ENCODE measurements around the gene PTPRU. TPM values are rescaled to one million over a fixed set of nuclear protein-coding genes. Genes with fewer than 3 reads are reported as not detected.

PTPRU gene
- total RNA-seq, 1 donor from 2014 or later = 0.24 TPM

DNA sequence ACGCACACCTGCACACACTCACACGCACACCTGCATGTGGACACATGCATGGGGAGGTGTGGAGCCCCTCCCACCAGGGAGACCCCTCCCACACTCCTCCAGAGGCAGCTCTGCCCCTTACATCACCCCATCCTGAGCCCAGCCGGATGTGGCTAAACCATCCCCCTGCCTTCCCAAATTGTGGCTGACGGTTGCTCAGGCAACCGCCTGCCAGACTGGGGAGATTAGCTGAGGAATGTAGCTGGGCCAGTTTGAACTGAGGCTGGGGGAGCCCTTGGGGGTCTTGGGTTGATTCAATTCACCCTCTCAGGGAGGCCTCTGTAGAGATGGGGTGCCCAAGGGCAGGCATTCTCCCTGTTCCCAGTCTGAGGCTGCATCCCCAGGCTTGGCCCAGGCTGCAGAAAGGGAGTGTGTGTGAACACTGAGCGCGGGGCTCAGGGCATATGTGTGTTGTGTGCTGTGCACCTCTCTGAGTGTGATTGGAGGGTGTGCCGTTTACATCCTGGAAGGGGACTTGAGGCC lies 12.9 kb downstream of the PTPRU start:
- no peaks in the 10 kb centered on the region for H3K4me1 Mint-ChIP-seq
- H3K36me3 Mint-ChIP-seq (ENCODE audit: low read depth) = no peaks in the 10 kb centered on the region
- no peaks in the 10 kb centered on the region for H3K9me3 Mint-ChIP-seq
- POLR2A ChIA-PET = no interaction called here
- CTCF ChIA-PET = no interaction called here
- no peak overlapping the region for H3K4me3 Mint-ChIP-seq
- no peak for ATAC-seq (ENCODE audit: low read depth)
- no peak for TF ChIP-seq CTCF (IDR thresholded peaks at IDR 0.05)
- no peak overlapping the region for H3K27ac Mint-ChIP-seq
- intact Hi-C loops (cut with micrococcal nuclease) = no loop called here
- DNase-seq = no peak
- H3K27me3 Mint-ChIP-seq = peaks cover 21% of the 10 kb centered on the region

- ChIA-PET POLR2A (no interaction called here), CTCF (no interaction called here)
- Mint-ChIP-seq H3K9me3 (no peaks in the 10 kb centered on the region), H3K4me3 (no peak overlapping the region), H3K36me3 (ENCODE audit: low read depth) (no peaks in the 10 kb centered on the region), H3K27me3 (peaks cover 21% of the 10 kb centered on the region), H3K27ac (no peak overlapping the region), H3K4me1 (no peaks in the 10 kb centered on the region)
- no peak for TF ChIP-seq CTCF (IDR thresholded peaks at IDR 0.05)
- intact Hi-C loops (cut with micrococcal nuclease) = no loop called here
- no peak for ATAC-seq (ENCODE audit: low read depth)
- DNase-seq = no peak
Measured at GRCh38 chr1:29249951-29250581, 13.7 kb downstream of the PTPRU start.

DNA sequence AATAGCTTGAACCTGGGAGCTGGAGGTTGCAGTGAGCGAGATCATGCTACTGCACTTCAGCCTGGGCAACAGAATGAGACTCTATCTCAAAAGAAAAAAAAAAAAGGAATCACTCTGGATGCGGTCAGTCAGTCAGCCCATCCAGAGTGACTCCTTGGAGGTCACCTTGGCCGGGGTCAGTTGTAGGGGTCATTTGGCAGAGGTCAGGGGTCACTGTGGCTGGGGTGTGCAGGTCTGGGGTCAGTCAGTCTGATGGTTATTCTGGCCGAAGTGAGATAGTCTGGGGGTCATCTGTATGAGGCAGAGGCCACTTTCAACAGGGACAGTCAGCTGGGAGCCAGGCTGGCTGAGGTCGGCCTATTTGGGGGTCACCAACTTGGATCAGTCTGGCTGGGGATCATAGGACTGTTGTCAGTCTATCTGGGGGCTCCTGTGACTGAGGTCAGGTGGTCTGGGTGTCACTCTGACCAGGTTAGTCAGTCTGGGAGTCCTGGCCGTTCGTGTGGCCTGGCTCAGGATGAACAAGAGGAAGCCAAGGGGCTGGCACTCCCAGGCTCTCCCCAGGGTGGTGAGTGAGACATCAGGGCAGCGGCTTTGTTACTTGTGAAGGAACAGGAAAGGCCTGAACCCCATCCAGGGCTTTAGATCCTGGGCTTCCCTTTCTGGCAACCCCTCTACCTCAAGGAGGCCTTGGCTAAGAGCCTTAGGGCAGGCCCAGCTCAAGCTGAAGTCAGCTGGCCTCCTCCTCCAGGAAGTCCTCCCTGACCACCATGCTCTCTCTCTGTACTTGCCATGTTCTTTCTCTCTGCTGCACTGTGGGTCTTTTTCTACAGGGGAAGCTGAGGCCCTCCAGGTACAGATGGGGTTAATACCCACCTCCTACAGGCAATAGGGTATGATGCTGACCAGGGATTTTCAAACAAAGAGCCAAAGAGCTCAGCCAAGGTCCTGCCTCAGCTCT lies 15.1 kb downstream of the PTPRU start:
- no peak overlapping the region for H3K27ac Mint-ChIP-seq
- H3K4me1 Mint-ChIP-seq = no peaks in the 10 kb centered on the region
- H3K4me3 Mint-ChIP-seq = no peak overlapping the region
- ATAC-seq (ENCODE audit: low read depth) (no peak), DNase-seq (no peak)
- H3K36me3 Mint-ChIP-seq (ENCODE audit: low read depth) = no peaks in the 10 kb centered on the region
- no peak for TF ChIP-seq CTCF (IDR thresholded peaks at IDR 0.05)
- POLR2A ChIA-PET = no interaction called here
- peaks cover 21% of the 10 kb centered on the region for H3K27me3 Mint-ChIP-seq
- no peaks in the 10 kb centered on the region for H3K9me3 Mint-ChIP-seq
- intact Hi-C loops (cut with micrococcal nuclease) = no loop called here
- CTCF ChIA-PET = no interaction called here

GRCh38 chr1:29253180-29253579 lies 16.9 kb downstream of the PTPRU start:
- ChIA-PET POLR2A (no interaction called here), CTCF (no interaction called here)
- ATAC-seq (ENCODE audit: low read depth) (no peak), DNase-seq (no peak)
- no peaks in the 10 kb centered on the region for H3K9me3 Mint-ChIP-seq
- no peaks in the 10 kb centered on the region for H3K4me1 Mint-ChIP-seq
- H3K36me3 Mint-ChIP-seq (ENCODE audit: low read depth) = no peaks in the 10 kb centered on the region
- H3K4me3 Mint-ChIP-seq = no peak overlapping the region
- intact Hi-C loops (cut with micrococcal nuclease) = no loop called here
- no peak for TF ChIP-seq CTCF (IDR thresholded peaks at IDR 0.05)
- H3K27me3 Mint-ChIP-seq = peaks cover 21% of the 10 kb centered on the region
- no peak overlapping the region for H3K27ac Mint-ChIP-seq

DNA sequence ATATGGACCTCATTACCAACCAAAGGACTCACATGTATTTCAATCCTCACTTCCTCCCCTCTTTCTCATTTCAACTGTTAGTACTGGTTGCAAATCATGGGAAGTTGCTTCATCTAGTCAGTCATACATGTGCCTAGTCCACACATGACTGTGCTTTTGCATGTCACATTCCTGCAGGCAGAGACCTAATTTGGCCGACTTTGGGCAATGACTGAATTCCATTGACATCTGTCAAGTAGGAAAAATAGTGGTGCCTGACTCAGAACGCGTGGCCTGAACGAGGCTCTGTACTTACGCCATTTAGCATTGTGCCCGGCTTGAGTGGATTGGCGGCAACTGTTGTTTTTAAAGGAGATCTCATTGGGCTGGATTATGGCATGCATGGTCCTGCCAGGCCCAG lies 18.0 kb downstream of the PTPRU start:
- POLR2A ChIA-PET = no interaction called here
- CTCF ChIA-PET = no interaction called here
- intact Hi-C loops (cut with micrococcal nuclease) = no loop called here
- ATAC-seq (ENCODE audit: low read depth) (no peak), DNase-seq (no peak)
- no peaks in the 10 kb centered on the region for H3K4me1 Mint-ChIP-seq
- no peaks in the 10 kb centered on the region for H3K9me3 Mint-ChIP-seq
- H3K27me3 Mint-ChIP-seq = peaks cover 21% of the 10 kb centered on the region
- TF ChIP-seq CTCF (IDR thresholded peaks at IDR 0.05) = no peak
- no peak overlapping the region for H3K4me3 Mint-ChIP-seq
- H3K36me3 Mint-ChIP-seq (ENCODE audit: low read depth) = no peaks in the 10 kb centered on the region
- no peak overlapping the region for H3K27ac Mint-ChIP-seq

Measured in activated B cell treated with CpG ODN at 0.5 μM for 24 hours (primary cell).